ENCODE measurements around the gene AGRN. TPM values are rescaled to one million over a fixed set of nuclear protein-coding genes. Genes with fewer than 3 reads are reported as not detected.
"Not testable (repeated sequence)": the region's sequence is repeated elsewhere in the genome, so short reads cannot be mapped to it uniquely, and the experiment has no call there.

Gene AGRN
- total RNA-seq, 1 donor from 2014 or later = 479 TPM

GRCh38 chr1:1055841-1056736 lies 36.2 kb downstream of the AGRN start:
- no peak for TF ChIP-seq CTCF (IDR thresholded peaks at IDR 0.05; ENCODE audit: insufficient read depth, low read length, poor library complexity, severe bottlenecking)
- Histone ChIP-seq H3K27me3 (ENCODE audit: control insufficient read depth, insufficient read depth, low read length) (peaks cover 2% of the 10 kb centered on the region), H3K4me3 (ENCODE audit: low read depth, low read length) (no peak overlapping the region), H3K36me3 (ENCODE audit: control insufficient read depth, insufficient read depth, low read length) (peaks cover 3% of the 10 kb centered on the region)
- no peak for DNase-seq (ENCODE audit: low read depth)

- H3K36me3 ChIP-seq (ENCODE audit: control insufficient read depth, insufficient read depth, low read length); H3K4me3 ChIP-seq (ENCODE audit: low read depth, low read length); DNase-seq (ENCODE audit: low read depth); H3K27me3 ChIP-seq (ENCODE audit: control insufficient read depth, insufficient read depth, low read length): not testable (repeated sequence)
These were observed 37.8 kb downstream of the AGRN start for GRCh38 chr1:1057769-1058087.

GRCh38 chr1:1058088-1058905 lies 38.4 kb downstream of the AGRN start:
- DNase-seq (ENCODE audit: low read depth) = no peak
- H3K27me3 ChIP-seq (ENCODE audit: control insufficient read depth, insufficient read depth, low read length) = peaks cover 2% of the 10 kb centered on the region
- H3K36me3 ChIP-seq (ENCODE audit: control insufficient read depth, insufficient read depth, low read length) = peaks cover 3% of the 10 kb centered on the region
- H3K4me3 ChIP-seq (ENCODE audit: low read depth, low read length) = no peak overlapping the region
- TF ChIP-seq CTCF (IDR thresholded peaks at IDR 0.05; ENCODE audit: insufficient read depth, low read length, poor library complexity, severe bottlenecking) = no peak

- Histone ChIP-seq H3K36me3 (ENCODE audit: control insufficient read depth, insufficient read depth, low read length) (peaks cover 3% of the 10 kb centered on the region), H3K27me3 (ENCODE audit: control insufficient read depth, insufficient read depth, low read length) (peaks cover 2% of the 10 kb centered on the region), H3K4me3 (ENCODE audit: low read depth, low read length) (peak overlapping the region; percentile 63)
- peak; percentile 2 for TF ChIP-seq CTCF (IDR thresholded peaks at IDR 0.05; ENCODE audit: insufficient read depth, low read length, poor library complexity, severe bottlenecking)
- no peak for DNase-seq (ENCODE audit: low read depth)
These were observed 39.1 kb downstream of the AGRN start for GRCh38 chr1:1058921-1059493.

- DNase-seq (ENCODE audit: low read depth) = no peak
- H3K36me3 ChIP-seq (ENCODE audit: control insufficient read depth, insufficient read depth, low read length) = peaks cover 3% of the 10 kb centered on the region
- no peak for TF ChIP-seq CTCF (IDR thresholded peaks at IDR 0.05; ENCODE audit: insufficient read depth, low read length, poor library complexity, severe bottlenecking)
- H3K27me3 ChIP-seq (ENCODE audit: control insufficient read depth, insufficient read depth, low read length) = peaks cover 2% of the 10 kb centered on the region
- peak overlapping the region; percentile 63 for H3K4me3 ChIP-seq (ENCODE audit: low read depth, low read length)
These were observed 39.8 kb downstream of the AGRN start for GRCh38 chr1:1059494-1060280.

All from kidney epithelial cell (primary cell).